HepG2 (cell line): ENCODE measurements around the gene RPL34. TPM values are rescaled to one million over a fixed set of nuclear protein-coding genes. Genes with fewer than 3 reads are reported as not detected.

Source experiments
- ARID5B ChIP-seq: IDR thresholded peaks from 2 replicates; pipeline ENCODE4 v1.4.0; 2020; ENCODE audit warnings: mild to moderate bottlenecking, missing genetic modification reagents
- CERS6 ChIP-seq: sonication (generic); formaldehyde crosslinking; IDR thresholded peaks from 2 replicates; pipeline ENCODE4 v1.5.0; 2020; ENCODE audit warnings: missing genetic modification reagents
- ETS1 ChIP-seq: sonication (generic); formaldehyde crosslinking; IDR thresholded peaks from 2 replicates; pipeline ENCODE4 v1.4.0; 2020; ENCODE audit warnings: missing genetic modification reagents
- FLYWCH1 ChIP-seq: sonication (generic); formaldehyde crosslinking; IDR thresholded peaks from 2 replicates; pipeline ENCODE4 v1.8.1; 2023; ENCODE audit warnings: mild to moderate bottlenecking, missing genetic modification reagents
- NCOA1 ChIP-seq: sonication (generic); formaldehyde crosslinking; IDR thresholded peaks from 2 replicates; pipeline ENCODE4 v1.9.0; 2021; ENCODE audit warnings: missing genetic modification reagents
- NFE2L2 ChIP-seq: fragments of 150-350 bp; IDR thresholded peaks from 2 replicates; pipeline ENCODE4 v1.6.1; 2014; ENCODE audit warnings: low read length
- PLSCR1 ChIP-seq: sonication (generic); formaldehyde crosslinking; IDR thresholded peaks from 2 replicates; pipeline ENCODE4 v1.5.0; 2020; ENCODE audit warnings: missing genetic modification reagents, mild to moderate bottlenecking, borderline replicate concordance
- POLR2A ChIP-seq, 2 experiments: IDR thresholded peaks; 2 replicates each; pipeline ENCODE4 v1.6.1; 2011; ENCODE audit warnings: low read depth in 2 of 2, low read length in 2 of 2, mild to moderate bottlenecking in 1 of 2, moderate library complexity in 1 of 2; ENCODE audit not compliant: insufficient read depth in 1 of 2
- STAT6 ChIP-seq: sonication (generic); formaldehyde crosslinking; IDR thresholded peaks from 2 replicates; pipeline ENCODE4 v1.4.0; 2020; ENCODE audit warnings: missing genetic modification reagents, mild to moderate bottlenecking, borderline replicate concordance
- ZBTB7A ChIP-seq: sonication (generic); formaldehyde crosslinking; IDR thresholded peaks from 2 replicates; pipeline ENCODE4 v1.8.0; 2022; ENCODE audit warnings: mild to moderate bottlenecking, missing genetic modification reagents
- ZKSCAN8 ChIP-seq: IDR thresholded peaks from 2 replicates; pipeline ENCODE4 v1.6.1; 2016; ENCODE audit warnings: borderline replicate concordance, missing genetic modification reagents, missing compliant biosample characterization
- ZNF136 ChIP-seq: sonication (generic); formaldehyde crosslinking; IDR thresholded peaks from 2 replicates; pipeline ENCODE4 v1.8.1; 2022; ENCODE audit warnings: low read depth, mild to moderate bottlenecking, moderate library complexity, missing genetic modification reagents
- ZNF235 ChIP-seq: sonication (generic); formaldehyde crosslinking; IDR thresholded peaks from 2 replicates; pipeline ENCODE4 v1.8.1; 2023; ENCODE audit warnings: mild to moderate bottlenecking, missing genetic modification reagents, borderline replicate concordance
- ZNF274 ChIP-seq: sonication (generic); formaldehyde crosslinking; IDR thresholded peaks from 2 replicates; pipeline ENCODE4 v1.5.1; 2020; ENCODE audit warnings: mild to moderate bottlenecking, missing genetic modification reagents
- ZNF282 ChIP-seq: fragments of 450-650 bp; IDR thresholded peaks from 2 replicates; pipeline ENCODE4 v1.6.1; 2018; ENCODE audit not compliant: partially characterized antibody
- ZNF367 ChIP-seq: sonication (generic); formaldehyde crosslinking; IDR thresholded peaks from 2 replicates; pipeline ENCODE4 v1.4.0; 2020; ENCODE audit warnings: missing genetic modification reagents, borderline replicate concordance
- ZNF382 ChIP-seq: sonication (generic); formaldehyde crosslinking; IDR thresholded peaks from 2 replicates; pipeline ENCODE4 v1.5.0; 2020; ENCODE audit warnings: missing genetic modification reagents, mild to moderate bottlenecking, borderline replicate concordance
- ZNF546 ChIP-seq: sonication (generic); formaldehyde crosslinking; conservative IDR thresholded peaks from 2 replicates; pipeline ENCODE4 v1.8.1; 2023; ENCODE audit warnings: mild to moderate bottlenecking, missing genetic modification reagents
- ZNF577 ChIP-seq: sonication (generic); formaldehyde crosslinking; IDR thresholded peaks from 2 replicates; pipeline ENCODE4 v1.4.0; 2020; ENCODE audit warnings: mild to moderate bottlenecking, low read depth, missing genetic modification reagents, borderline replicate concordance
- ZSCAN9 ChIP-seq: IDR thresholded peaks from 2 replicates; pipeline ENCODE4 v1.6.1; 2016; ENCODE audit warnings: borderline replicate concordance
- polyA plus RNA-seq, 8 experiments: library from polyadenylated mRNA; depleted of rRNA in 3 of 8; stranded (reverse) in 7 of 8; unstranded in 1 of 8; fragments of >200 nt; fragmentation: Illumina TruSeq in 4 of 8; extraction: Trizol in 4 of 8; gene quantifications; 2 replicates each; pipeline versions ENCODE4 v1.2.1 to v1.2.3, GENCODE V29; 2011 to 2016; ENCODE audit warnings: low read depth in 4 of 8, missing spikeins in 1 of 8, mixed read lengths in 1 of 8; ENCODE audit not compliant: insufficient read depth in 1 of 8
- total RNA-seq, 5 experiments: library from RNA; depleted of rRNA; stranded (reverse); fragments of >200 nt; fragmentation: Illumina TruSeq; extraction: Trizol; gene quantifications; 2 replicates each; pipeline ENCODE4 v1.2.3, GENCODE V29; 2016; ENCODE audit warnings: low read depth in 1 of 5

The RPL34 gene
- total and polyA plus RNA-seq, 2 of the 13 experiments (the other 11 are each of a cell fraction or from before 2014, with no cell fraction given), result 2,235 to 3,985 TPM

- TF ChIP-seq ARID5B (CRISPR knock-in tag) (0 out of 2 replicates have a peak, but pooled peaks have one; percentile 7), CERS6 (CRISPR knock-in tag) (no peak), POLR2A (IDR thresholded peaks at IDR 0.05; ENCODE audit: insufficient read depth in 1 of 2, low read depth in 2 of 2, low read length in 2 of 2) (peak; percentile 90 to 92), ZNF382 (CRISPR knock-in tag) (no peak), ZNF367 (0 out of 2 replicates have a peak, but pooled peaks have one; percentile 52), ZNF235 (no peak), ZKSCAN8 (no peak), ETS1 (CRISPR knock-in tag) (no peak), ZNF546 (CRISPR knock-in tag) (no peak), ZNF577 (no peak), ZNF136 (no peak), ZNF282 (no peak), ZSCAN9 (CRISPR knock-in tag) (0 out of 2 replicates have a peak, but pooled peaks have one; percentile 26), NCOA1 (peak; percentile 33; the same call in 1 of the 2 replicates), PLSCR1 (no peak), NFE2L2 (no peak), FLYWCH1 (CRISPR knock-in tag) (no peak), ZNF274 (CRISPR knock-in tag) (peak; percentile 39; the same call in 1 of the 2 replicates), ZBTB7A (CRISPR knock-in tag) (no peak), STAT6 (CRISPR knock-in tag) (no peak)
Measured at GRCh38 chr4:108650212-108651013, 30.0 kb downstream of the RPL34 start, which contains the start of gene OSTC (continued).
